ENCODE results near the gene DPH6.
"Not testable (repeated sequence)": the region's sequence is repeated elsewhere in the genome, so short reads cannot be mapped to it uniquely, and the experiment has no call there.

Gene DPH6, protein sequence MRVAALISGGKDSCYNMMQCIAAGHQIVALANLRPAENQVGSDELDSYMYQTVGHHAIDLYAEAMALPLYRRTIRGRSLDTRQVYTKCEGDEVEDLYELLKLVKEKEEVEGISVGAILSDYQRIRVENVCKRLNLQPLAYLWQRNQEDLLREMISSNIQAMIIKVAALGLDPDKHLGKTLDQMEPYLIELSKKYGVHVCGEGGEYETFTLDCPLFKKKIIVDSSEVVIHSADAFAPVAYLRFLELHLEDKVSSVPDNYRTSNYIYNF

DNA sequence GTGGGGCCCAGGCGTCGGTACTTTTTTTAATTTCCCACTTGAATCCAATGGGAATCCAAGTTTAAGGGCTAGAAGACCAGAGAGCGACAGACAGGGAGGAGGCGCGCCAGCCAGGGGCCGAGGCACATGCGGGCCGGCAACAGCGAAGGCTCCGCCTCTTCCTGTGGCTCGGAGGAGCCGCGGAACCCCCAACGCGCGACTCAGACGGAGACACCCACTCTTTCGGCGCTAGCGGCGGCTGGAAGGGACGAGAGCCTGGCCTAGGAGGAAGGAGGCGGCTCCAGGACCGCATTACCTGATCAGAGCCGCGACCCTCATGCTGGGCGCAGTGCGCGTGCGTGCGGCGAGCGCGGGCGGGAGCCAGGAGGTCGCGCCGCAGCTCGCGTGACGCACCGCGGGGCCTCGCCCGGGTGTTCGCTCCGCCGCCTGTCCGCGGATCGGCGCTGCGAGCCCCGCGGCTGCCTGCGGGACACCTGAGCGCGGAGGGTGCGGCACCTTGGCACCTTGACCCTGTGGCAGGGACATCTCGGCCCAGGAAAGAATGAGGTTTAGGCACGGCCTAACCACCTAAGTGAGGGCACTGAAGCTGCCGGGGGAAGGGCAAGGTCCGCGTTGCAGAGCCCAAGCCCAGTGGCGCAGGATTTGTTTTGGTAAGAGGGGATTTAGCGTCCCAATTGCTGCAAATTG is at the start of gene DPH6:
Gene DPH6 (minus strand): TSS at position 342 of the 687 bp plus-strand sequence. CDS start 24 bp downstream, at position 318.
- DNase-seq = peak; percentile 84

- no peak for DNase-seq
Measured at GRCh38 chr15:35595656-35596055, 49.7 kb upstream of the DPH6 start.

DNA sequence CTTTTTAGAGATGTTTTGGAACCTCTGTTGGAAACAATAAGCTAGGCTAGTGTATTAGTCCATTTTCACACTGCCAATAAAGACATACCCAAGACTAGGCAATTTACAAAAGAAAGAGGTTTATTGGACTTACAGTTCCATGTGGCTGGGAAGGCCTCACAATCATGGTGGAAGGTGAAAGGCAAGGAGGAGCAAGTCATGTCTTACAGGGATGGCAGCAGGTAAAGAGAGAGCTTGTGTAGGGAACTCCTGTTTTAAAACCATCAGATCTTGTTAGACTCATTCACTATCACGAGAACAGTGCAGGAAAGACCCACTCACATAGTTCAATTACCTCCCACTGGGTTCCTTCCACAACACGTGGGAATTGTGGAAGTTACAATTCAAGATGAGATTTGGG is 46.0 kb upstream of the DPH6 start:
- DNase-seq = not testable (repeated sequence)

- no peak for DNase-seq
Measured at GRCh38 chr15:35583863-35584528, 38.0 kb upstream of the DPH6 start.

- no peak for DNase-seq
Measured at GRCh38 chr15:35580606-35581005, 34.6 kb upstream of the DPH6 start.

DNA sequence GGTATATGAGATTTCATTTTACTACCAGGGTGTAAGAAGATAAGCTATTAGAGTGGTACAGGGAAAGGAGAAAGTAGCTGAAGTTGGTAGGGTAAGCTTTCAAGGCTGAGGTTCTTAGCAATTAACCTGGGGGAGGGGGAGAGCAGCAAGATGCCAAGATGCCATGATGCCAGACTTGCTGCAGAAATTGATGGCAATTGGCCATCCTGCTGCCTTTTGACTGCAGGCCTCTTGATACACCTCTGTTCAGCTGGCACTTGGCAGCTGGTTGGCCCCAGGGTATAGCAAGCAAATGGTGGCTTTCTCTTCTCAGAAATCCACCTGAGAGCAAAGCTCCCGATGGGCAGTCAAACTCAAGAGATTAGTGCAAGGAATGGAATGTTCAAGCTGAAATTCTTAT is 21.4 kb upstream of the DPH6 start:
- no peak for DNase-seq

- no peak for DNase-seq
Measured at GRCh38 chr15:35566991-35567390, 21.0 kb upstream of the DPH6 start.

GRCh38 chr15:35565901-35566300 is 19.9 kb upstream of the DPH6 start:
- no peak for DNase-seq

DNA sequence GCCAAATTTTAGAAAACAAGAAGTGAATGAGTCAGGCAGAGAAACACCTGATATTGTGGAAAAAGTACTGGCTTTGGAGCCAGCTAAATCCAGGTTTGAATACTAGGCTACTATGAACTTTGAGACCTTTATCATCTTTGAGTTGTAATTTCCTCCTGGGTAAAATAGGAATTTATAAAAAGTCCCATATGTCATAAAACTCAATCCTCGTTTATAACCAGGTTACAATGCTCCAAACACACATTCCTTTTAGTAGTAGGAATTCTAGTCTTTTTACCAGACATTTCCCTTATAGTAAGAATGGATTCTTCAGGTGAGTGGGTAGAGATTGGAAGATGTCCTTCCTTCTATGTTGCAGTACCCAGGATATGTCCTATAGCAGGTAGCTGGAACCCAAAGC is 16.7 kb upstream of the DPH6 start:
- no peak for DNase-seq

DNA sequence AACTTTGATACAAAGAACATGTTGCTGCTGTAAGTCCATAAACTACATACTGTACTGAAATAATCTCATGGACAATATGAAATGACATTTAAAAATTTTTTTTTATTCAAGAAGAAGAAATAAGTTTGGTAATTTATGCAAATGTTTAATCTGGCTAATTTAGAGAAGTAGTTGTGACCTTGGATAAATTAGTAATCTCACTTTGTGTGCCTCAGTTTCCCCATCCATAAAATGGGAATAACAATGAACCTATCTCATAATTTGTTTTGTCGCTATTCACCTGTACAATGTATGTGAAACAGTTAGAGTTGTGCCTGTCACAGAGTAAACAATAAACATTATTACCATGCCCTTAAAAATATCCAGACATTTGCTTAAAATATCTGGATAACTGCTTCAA is 15.3 kb upstream of the DPH6 start:
- no peak for DNase-seq

GRCh38 chr15:35560870-35561269 is 14.9 kb upstream of the DPH6 start:
- DNase-seq = no peak

DNA sequence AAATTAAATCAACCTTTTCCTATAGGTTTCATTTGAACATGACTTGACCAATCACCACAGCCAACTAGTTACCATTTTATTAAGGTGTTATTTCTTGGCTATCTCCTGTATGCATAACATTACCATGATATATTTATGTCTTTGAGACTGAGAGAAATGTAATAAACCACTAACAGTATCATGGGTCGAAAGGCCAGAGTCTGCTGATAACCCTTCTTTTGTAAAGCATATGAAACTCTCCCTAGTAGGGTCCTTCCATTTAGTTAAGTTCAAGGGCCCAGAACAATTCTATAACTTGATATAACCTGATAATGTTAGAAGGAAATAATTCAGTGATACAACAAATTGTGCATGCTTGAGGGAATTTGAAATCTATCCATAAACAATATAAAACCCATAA is 14.3 kb upstream of the DPH6 start:
- DNase-seq = no peak

DNA sequence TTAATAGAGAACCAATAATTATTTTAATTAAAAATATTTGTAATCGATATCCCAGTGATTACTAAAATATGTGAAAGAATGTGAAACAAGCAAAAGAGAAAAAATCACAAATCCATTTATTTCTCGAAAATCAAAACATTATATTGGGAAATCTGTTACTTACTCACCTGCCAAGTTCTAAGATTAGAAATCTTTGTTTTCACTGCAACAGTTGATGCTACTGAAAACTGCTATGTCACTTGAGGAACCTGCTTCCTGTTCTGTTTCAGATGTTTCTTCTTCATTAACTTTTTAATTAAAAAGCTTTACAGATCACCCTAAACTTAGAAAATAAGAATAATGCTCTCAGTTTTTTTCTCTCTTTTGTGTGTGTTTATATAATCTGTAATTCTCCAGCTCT is 13.7 kb upstream of the DPH6 start:
- no peak for DNase-seq

- no peak for DNase-seq
Measured at GRCh38 chr15:35557544-35557943, 11.6 kb upstream of the DPH6 start.

GRCh38 chr15:35557012-35557411 is 11.0 kb upstream of the DPH6 start:
- DNase-seq = no peak

DNA sequence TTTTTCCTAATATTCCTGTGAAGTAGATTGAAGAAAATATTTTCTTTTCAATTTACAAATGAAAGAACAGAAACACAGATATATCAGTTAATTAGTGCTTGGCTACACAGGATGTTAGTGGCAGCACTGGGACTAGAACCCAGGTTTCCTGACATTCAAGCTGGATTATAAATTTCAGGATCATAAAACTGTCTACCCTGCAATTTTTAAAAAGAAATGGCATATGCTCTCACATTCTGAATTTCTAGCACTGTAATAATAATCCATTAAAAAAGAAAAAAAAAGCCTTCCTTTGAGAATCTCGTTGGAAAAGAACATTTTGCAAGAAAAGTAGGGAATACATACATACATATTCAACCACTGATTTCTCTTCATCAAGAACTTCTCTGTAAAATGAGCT is 9.3 kb upstream of the DPH6 start:
- DNase-seq = no peak

GRCh38 chr15:35550957-35551356 is 5.0 kb upstream of the DPH6 start:
- no peak for DNase-seq

- no peak for DNase-seq
Measured at GRCh38 chr15:35549567-35549966, 3.6 kb upstream of the DPH6 start.

- no peak for DNase-seq
Measured at GRCh38 chr15:35548435-35548834, 2.5 kb upstream of the DPH6 start.

- DNase-seq = no peak
Measured at GRCh38 chr15:35547775-35548364, 1.9 kb upstream of the DPH6 start.

DNA sequence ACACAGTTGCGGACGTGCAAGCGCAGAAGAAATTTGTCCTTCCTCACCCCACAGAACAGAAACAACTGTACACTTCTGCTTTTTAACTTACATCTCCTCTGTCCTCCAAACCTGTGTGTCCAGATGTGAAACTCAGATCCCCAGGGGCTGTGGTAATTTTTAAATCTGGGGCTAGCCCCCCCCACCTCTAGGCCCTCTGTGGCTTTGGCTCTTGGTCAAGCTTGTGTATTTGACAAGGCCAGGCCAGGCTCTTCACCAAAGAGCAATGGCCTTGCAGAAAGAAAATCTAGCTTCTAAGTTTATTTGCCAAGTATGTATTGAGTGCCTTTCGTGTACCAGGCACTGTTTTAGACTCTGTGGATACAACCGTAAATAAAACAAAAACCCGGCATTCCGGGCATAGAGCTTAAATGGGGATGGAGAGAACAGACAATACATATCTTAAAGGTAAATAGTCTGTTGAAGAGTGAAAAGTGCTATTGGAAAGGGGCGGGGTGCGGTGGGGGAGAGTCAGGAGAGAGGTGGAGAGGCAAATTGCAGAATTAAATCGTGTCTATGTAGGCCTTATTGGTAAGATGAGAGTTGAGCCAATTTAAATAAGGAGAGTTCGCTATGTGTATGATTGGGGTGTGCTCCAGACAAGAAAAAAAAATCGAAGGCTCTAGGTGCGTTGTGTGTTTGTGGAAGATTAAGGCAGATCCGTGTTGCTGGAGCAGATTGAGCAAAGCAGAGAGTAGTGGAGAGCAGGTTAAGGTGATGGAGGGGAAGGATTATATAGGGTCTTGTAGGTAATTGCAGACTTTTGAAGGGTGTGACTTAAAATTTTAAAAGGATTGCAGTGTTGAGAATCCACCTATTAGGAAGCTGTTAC is 781 bp upstream of the DPH6 start:
- DNase-seq = no peak

- peak; percentile 16 for DNase-seq
Measured at GRCh38 chr15:35545316-35545823, 595 bp downstream of the DPH6 start.

- DNase-seq = no peak
Measured at GRCh38 chr15:35540885-35541284, 5.1 kb downstream of the DPH6 start.
